Naive B cell (primary cell): ENCODE measurements around the gene BTBD10. TPM values are rescaled to one million over a fixed set of nuclear protein-coding genes. Genes with fewer than 3 reads are reported as not detected.
"Not testable (repeated sequence)": the region's sequence is repeated elsewhere in the genome, so short reads cannot be mapped to it uniquely, and the experiment has no call there.

Source experiments
- ATAC-seq, 2 donors: fragments of 150-1000 bp; cut with Tn5 transposase; 2 replicates each; pipeline ENCODE4 v1.10.0; 2021; ENCODE audit warnings: low read depth in 2 of 2, mild to moderate bottlenecking in 2 of 2, moderate library complexity in 2 of 2
- DNase-seq: peaks from one replicate; pipeline ENCODE4 v3.0.0; 2022
- H3K27ac Mint-ChIP-seq, 6 donors: one replicate each; pipeline ENCODE4 v1.8.0; 2020 to 2022; ENCODE audit warnings: mild to moderate bottlenecking in 6 of 6, mixed read lengths in 6 of 6, moderate library complexity in 5 of 6, inconsistent platforms in 2 of 6
- H3K27me3 Mint-ChIP-seq, 3 donors: one replicate each; pipeline ENCODE4 v1.8.0; 2021 to 2022; ENCODE audit warnings: mixed read lengths in 3 of 3, mild to moderate bottlenecking in 1 of 3
- H3K36me3 Mint-ChIP-seq, 2 donors: one replicate each; pipeline ENCODE4 v1.8.0; 2020 to 2022; ENCODE audit warnings: mixed read lengths in 2 of 2, inconsistent platforms in 1 of 2, mild to moderate bottlenecking in 1 of 2
- H3K4me1 Mint-ChIP-seq, 3 donors: one replicate each; pipeline ENCODE4 v1.8.0; 2020 to 2022; ENCODE audit warnings: mixed read lengths in 3 of 3, inconsistent platforms in 1 of 3, mild to moderate bottlenecking in 1 of 3, moderate library complexity in 1 of 3
- H3K4me3 Mint-ChIP-seq, 8 donors: one replicate each; pipeline ENCODE4 v1.8.0; 2020 to 2022; ENCODE audit warnings: mild to moderate bottlenecking in 8 of 8, mixed read lengths in 8 of 8, moderate library complexity in 8 of 8, inconsistent platforms in 2 of 8
- H3K9me3 Mint-ChIP-seq, 7 donors: one replicate each; pipeline ENCODE4 v1.8.0; 2020 to 2022; ENCODE audit warnings: mixed read lengths in 7 of 7, mild to moderate bottlenecking in 5 of 7, inconsistent platforms in 2 of 7, moderate library complexity in 1 of 7
- polyA plus RNA-seq, 6 donors: library from polyadenylated mRNA; unstranded; fragments of 300-500 nt; fragmentation: Illumina TruSeq; gene quantifications; one replicate each; pipeline ENCODE4 v1.2.3, GENCODE V29; 2021; ENCODE audit warnings: low read depth in 6 of 6

The BTBD10 gene
- polyA plus RNA-seq, 6 donors from 2014 or later, result 7.4 to 17.8 (median 12.6) TPM

DNA sequence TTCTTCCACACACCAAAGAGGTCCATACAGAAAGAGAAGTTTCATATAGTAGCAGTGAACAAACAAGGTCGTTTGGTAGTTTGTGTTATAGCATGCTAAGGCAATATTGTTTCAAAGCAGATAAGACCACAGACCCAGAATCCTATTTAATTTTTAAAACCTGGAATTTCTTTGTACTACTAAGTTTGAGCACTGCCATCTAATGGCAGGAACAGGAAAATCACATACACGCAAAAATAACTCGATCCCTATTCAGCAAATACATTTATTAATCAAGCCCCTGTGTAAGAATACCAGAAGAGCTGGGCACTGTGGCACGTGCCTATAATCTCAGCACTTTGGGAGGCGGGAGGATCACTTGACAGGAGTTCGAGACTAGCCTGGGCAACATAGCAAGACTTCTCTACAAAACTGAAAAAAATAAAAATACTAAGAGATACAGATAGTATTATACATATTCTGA, 2.9 kb upstream of the BTBD10 start:
- DNase-seq, result peak; percentile 9
- no peak for ATAC-seq
- Mint-ChIP-seq H3K27me3 (peaks cover 11 to 23% (median 21%) of the 10 kb centered on the region in 3 donors), H3K36me3 (no peaks in the 10 kb centered on the region), H3K9me3 (peaks cover 0 to 2% (median 0%) of the 10 kb centered on the region in 7 donors), H3K4me1 (peaks cover 13 to 30% (median 28%) of the 10 kb centered on the region in 3 donors), H3K4me3 (peak overlapping the region in 1 of 8 donors; percentile 72), H3K27ac (peak overlapping the region in 1 of 6 donors; percentile 70)

GRCh38 chr11:13463779-13464290, 813 bp upstream of the BTBD10 start:
- no peaks in the 10 kb centered on the region for H3K9me3 Mint-ChIP-seq
- peak overlapping the region in 5 of 6 donors; percentile 97 to 99 (median 99) for H3K27ac Mint-ChIP-seq
- H3K4me3 Mint-ChIP-seq, result peak overlapping the region; percentile 99 to 100 (median 99)
- peaks cover 23 to 45% (median 42%) of the 10 kb centered on the region in 3 donors for H3K4me1 Mint-ChIP-seq
- H3K27me3 Mint-ChIP-seq, result peaks cover 0 to 2% (median under 1%) of the 10 kb centered on the region in 3 donors
- no peak for DNase-seq
- no peak for ATAC-seq
- no peaks in the 10 kb centered on the region for H3K36me3 Mint-ChIP-seq

DNA sequence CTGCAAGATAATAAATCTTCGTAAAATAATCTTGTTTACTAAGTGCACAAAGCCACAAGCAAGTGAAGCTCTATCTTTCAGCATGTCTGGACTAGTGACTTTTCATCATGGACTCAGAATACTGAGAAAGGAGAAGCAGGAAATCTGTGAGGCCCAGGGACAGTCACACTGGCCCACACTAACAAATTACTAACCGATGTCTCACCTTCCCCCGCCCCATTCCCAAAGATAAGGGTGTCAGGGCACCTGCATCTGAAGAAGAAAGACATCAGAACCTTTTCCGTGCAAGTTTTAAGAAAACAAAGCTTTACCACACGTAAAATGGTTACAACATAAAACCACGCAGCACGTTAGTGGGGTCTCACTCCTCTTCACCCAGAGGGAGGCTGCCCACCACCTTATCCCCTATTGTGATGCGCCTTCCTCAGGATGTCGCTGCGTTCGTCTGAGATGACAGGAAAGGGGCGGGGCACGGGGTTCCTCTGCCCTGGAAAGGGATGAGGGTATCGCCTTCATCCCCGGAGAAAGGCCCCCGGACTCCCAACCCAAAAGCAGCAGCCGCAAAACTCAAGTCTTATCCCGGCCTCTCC, 616 bp downstream of the BTBD10 start:
- Mint-ChIP-seq H3K9me3 (no peaks in the 10 kb centered on the region), H3K4me3 (peak overlapping the region; percentile 99 to 100 (median 99)), H3K36me3 (no peaks in the 10 kb centered on the region), H3K27ac (peak overlapping the region; percentile 97 to 99 (median 99)), H3K27me3 (no peaks in the 10 kb centered on the region), H3K4me1 (peaks cover 23 to 52% (median 45%) of the 10 kb centered on the region in 3 donors)
- ATAC-seq (peak; percentile 15 to 23), DNase-seq (peak; percentile 5)

DNA sequence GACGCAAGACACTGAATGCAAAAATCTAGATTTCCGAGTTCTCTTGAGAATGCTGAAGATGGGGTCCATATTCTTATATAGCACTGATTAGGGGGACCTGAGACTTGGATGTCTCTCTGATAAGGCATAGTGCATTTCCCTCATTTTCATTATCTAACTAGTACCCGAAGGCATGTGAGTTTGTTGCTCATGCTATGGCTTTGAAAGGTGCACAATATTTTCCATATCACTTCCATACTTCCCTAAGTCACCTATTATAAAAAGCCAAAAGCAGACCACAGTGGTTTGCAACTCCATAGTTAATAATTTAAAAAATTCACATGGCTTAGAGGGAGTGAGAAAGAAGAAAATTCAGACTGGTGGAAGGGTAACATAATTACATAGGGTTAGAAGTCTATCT, 1.7 kb downstream of the BTBD10 start:
- Mint-ChIP-seq H3K36me3 (no peaks in the 10 kb centered on the region), H3K4me1 (peaks cover 23 to 57% (median 44%) of the 10 kb centered on the region in 3 donors), H3K4me3 (peak overlapping the region in 6 of 8 donors; percentile 6 to 99 (median 76)), H3K27ac (no peak overlapping the region), H3K27me3 (no peaks in the 10 kb centered on the region), H3K9me3 (no peaks in the 10 kb centered on the region)
- DNase-seq, result no peak
- ATAC-seq, result no peak

GRCh38 chr11:13450832-13451397, 12.1 kb downstream of the BTBD10 start:
- ATAC-seq, result no peak
- Mint-ChIP-seq H3K27me3 (no peaks in the 10 kb centered on the region), H3K27ac (peak overlapping the region in 4 of 6 donors; percentile 13 to 80 (median 39)), H3K4me3 (peak overlapping the region in 2 of 8 donors; percentile 45 to 73), H3K4me1 (peaks cover 28 to 51% (median 40%) of the 10 kb centered on the region in 3 donors), H3K36me3 (peaks cover 19 to 24% of the 10 kb centered on the region in 2 donors), H3K9me3 (peaks cover 8 to 37% (median 21%) of the 10 kb centered on the region in 7 donors)
- no peak for DNase-seq

- Mint-ChIP-seq H3K4me3 (no peak overlapping the region), H3K9me3 (peaks cover 8 to 37% (median 21%) of the 10 kb centered on the region in 7 donors), H3K27ac (peak overlapping the region in 2 of 6 donors; percentile 26 to 69), H3K4me1 (peaks cover 28 to 46% (median 38%) of the 10 kb centered on the region in 3 donors), H3K36me3 (peaks cover 19 to 24% of the 10 kb centered on the region in 2 donors), H3K27me3 (no peaks in the 10 kb centered on the region)
- ATAC-seq (no peak), DNase-seq (no peak)
These were observed 13.5 kb downstream of the BTBD10 start for GRCh38 chr11:13449522-13449921.

DNA sequence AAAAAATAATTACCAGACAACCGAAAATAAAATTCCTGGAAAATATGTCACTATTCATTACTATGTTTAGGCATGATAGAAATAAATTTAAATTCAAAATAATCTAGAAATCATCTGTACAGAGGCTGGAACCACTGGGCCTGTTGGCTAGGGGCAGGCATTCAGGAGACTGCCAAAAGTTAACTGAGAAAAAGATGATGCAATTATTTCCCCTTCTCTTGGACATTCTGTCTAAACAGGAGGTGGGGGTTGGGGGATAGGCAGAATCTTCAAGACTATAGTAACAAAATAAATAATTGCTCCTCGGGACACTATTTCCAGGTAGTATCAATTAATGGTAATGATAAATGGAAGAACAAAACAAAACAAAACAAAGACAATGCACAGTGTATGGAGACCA, 14.1 kb downstream of the BTBD10 start:
- DNase-seq, result no peak
- ATAC-seq, result no peak
- peak overlapping the region in 1 of 8 donors; percentile 32 for H3K4me3 Mint-ChIP-seq
- peaks cover 19 to 24% of the 10 kb centered on the region in 2 donors for H3K36me3 Mint-ChIP-seq
- no peak overlapping the region for H3K27ac Mint-ChIP-seq
- H3K9me3 Mint-ChIP-seq, result peaks cover 8 to 35% (median 21%) of the 10 kb centered on the region in 7 donors
- peaks cover 28 to 44% (median 37%) of the 10 kb centered on the region in 3 donors for H3K4me1 Mint-ChIP-seq
- H3K27me3 Mint-ChIP-seq, result no peaks in the 10 kb centered on the region

DNA sequence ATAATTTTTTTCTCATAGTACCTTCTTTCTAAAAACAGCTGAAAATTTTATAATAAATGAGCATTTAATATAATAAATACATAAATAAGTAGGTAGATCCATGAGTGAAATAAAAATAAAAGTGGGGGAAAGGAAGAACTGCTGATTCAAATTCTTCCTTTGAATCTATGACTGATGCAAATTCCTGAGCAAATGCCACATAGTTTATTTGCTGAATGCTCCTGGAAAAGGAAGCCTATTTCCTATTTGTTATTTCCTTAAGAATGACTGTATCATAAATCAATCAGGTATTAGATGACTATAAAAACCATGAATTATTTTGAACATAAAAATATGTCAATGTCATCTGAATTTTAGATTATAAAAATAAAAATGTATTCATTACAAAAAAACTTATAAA, 16.6 kb downstream of the BTBD10 start:
- Mint-ChIP-seq H3K4me3 (no peak overlapping the region), H3K4me1 (peaks cover 24 to 49% (median 38%) of the 10 kb centered on the region in 3 donors), H3K9me3 (peaks cover 5 to 23% (median 13%) of the 10 kb centered on the region in 7 donors), H3K36me3 (peaks cover 9 to 18% of the 10 kb centered on the region in 2 donors), H3K27ac (no peak overlapping the region), H3K27me3 (no peaks in the 10 kb centered on the region)
- DNase-seq (no peak), ATAC-seq (no peak)

- peaks cover 6 to 9% of the 10 kb centered on the region in 2 donors for H3K36me3 Mint-ChIP-seq
- H3K9me3 Mint-ChIP-seq, result peaks cover 1 to 14% (median 10%) of the 10 kb centered on the region in 7 donors
- no peak for DNase-seq
- no peak overlapping the region for H3K4me3 Mint-ChIP-seq
- H3K4me1 Mint-ChIP-seq, result peaks cover 21 to 40% (median 32%) of the 10 kb centered on the region in 3 donors
- no peak for ATAC-seq
- H3K27me3 Mint-ChIP-seq, result no peaks in the 10 kb centered on the region
- H3K27ac Mint-ChIP-seq, result no peak overlapping the region
These were observed 17.4 kb downstream of the BTBD10 start for GRCh38 chr11:13445588-13445987.

GRCh38 chr11:13440100-13440855, 22.7 kb downstream of the BTBD10 start:
- H3K27ac Mint-ChIP-seq, result peak overlapping the region in 1 of 6 donors; percentile 6
- no peak for DNase-seq
- peaks cover 15 to 42% (median 37%) of the 10 kb centered on the region in 3 donors for H3K4me1 Mint-ChIP-seq
- H3K27me3 Mint-ChIP-seq, result no peaks in the 10 kb centered on the region
- H3K4me3 Mint-ChIP-seq, result no peak overlapping the region
- ATAC-seq, result no peak
- peaks cover 0 to 9% (median 2%) of the 10 kb centered on the region in 7 donors for H3K9me3 Mint-ChIP-seq
- H3K36me3 Mint-ChIP-seq, result peaks cover 0 to 10% of the 10 kb centered on the region in 2 donors

- Mint-ChIP-seq H3K36me3 (peaks cover 6 to 10% of the 10 kb centered on the region in 2 donors), H3K9me3 (peaks cover 0 to 9% (median 4%) of the 10 kb centered on the region in 7 donors), H3K27me3 (no peaks in the 10 kb centered on the region), H3K4me1 (peaks cover 24 to 48% (median 39%) of the 10 kb centered on the region in 3 donors), H3K4me3 (no peak overlapping the region), H3K27ac (no peak overlapping the region)
- ATAC-seq (no peak), DNase-seq (no peak)
These were observed 24.7 kb downstream of the BTBD10 start for GRCh38 chr11:13438291-13438690.

- not testable (repeated sequence) for H3K4me3 Mint-ChIP-seq, H3K27me3 Mint-ChIP-seq, DNase-seq, ATAC-seq, H3K27ac Mint-ChIP-seq, H3K9me3 Mint-ChIP-seq
- H3K4me1 Mint-ChIP-seq, result peaks cover 27 to 37% (median 34%) of the 10 kb centered on the region in 3 donors
- H3K36me3 Mint-ChIP-seq, result peaks cover 6 to 13% of the 10 kb centered on the region in 2 donors
These were observed 26.2 kb downstream of the BTBD10 start for GRCh38 chr11:13436836-13437235.
